Measurements from ENCODE around the gene TRPV2.
"Not testable (repeated sequence)": the region's sequence is repeated elsewhere in the genome, so short reads cannot be mapped to it uniquely, and the experiment has no call there.

Gene TRPV2

GRCh38 chr17:16437083-16437482 lies 21.7 kb downstream of the TRPV2 start:
- FAIRE-seq: no peak

- FAIRE-seq: no peak
Observed at GRCh38 chr17:16438173-16438556, 22.8 kb downstream of the TRPV2 start.

- peak; percentile 99 for FAIRE-seq
Observed at GRCh38 chr17:16438557-16439302, 23.4 kb downstream of the TRPV2 start.

GRCh38 chr17:16439303-16439791 lies 24.0 kb downstream of the TRPV2 start:
- FAIRE-seq: no peak

GRCh38 chr17:16439811-16440351 lies 24.5 kb downstream of the TRPV2 start:
- FAIRE-seq: no peak

GRCh38 chr17:16440354-16440753 lies 25.0 kb downstream of the TRPV2 start:
- FAIRE-seq: not testable (repeated sequence)

- FAIRE-seq: no peak
Observed at GRCh38 chr17:16440901-16441629, 25.7 kb downstream of the TRPV2 start.

- no peak for FAIRE-seq
Observed at GRCh38 chr17:16442141-16442540, 26.8 kb downstream of the TRPV2 start.

- FAIRE-seq: peak; percentile 34
Observed at GRCh38 chr17:16442594-16443510, 27.5 kb downstream of the TRPV2 start.

GRCh38 chr17:16443511-16444257 lies 28.3 kb downstream of the TRPV2 start:
- peak; percentile 68 for FAIRE-seq

GRCh38 chr17:16444258-16444886 lies 29.0 kb downstream of the TRPV2 start:
- FAIRE-seq: no peak

- peak; percentile 91 for FAIRE-seq
Observed at GRCh38 chr17:16446338-16446983, 31.1 kb downstream of the TRPV2 start.

- no peak for FAIRE-seq
Observed at GRCh38 chr17:16447676-16448075, 32.3 kb downstream of the TRPV2 start.

GRCh38 chr17:16448490-16448889 lies 33.1 kb downstream of the TRPV2 start:
- FAIRE-seq: peak; percentile 8

- peak; percentile 88 for FAIRE-seq
Observed at GRCh38 chr17:16449121-16449570, 33.8 kb downstream of the TRPV2 start.

- FAIRE-seq: no peak
Observed at GRCh38 chr17:16450028-16450427, 34.7 kb downstream of the TRPV2 start.

- not testable (repeated sequence) for FAIRE-seq
Observed at GRCh38 chr17:16452268-16452667, 36.9 kb downstream of the TRPV2 start.

- no peak for FAIRE-seq
Observed at GRCh38 chr17:16453493-16453851, 38.1 kb downstream of the TRPV2 start.

- FAIRE-seq: no peak
Observed at GRCh38 chr17:16455997-16456741, 40.8 kb downstream of the TRPV2 start.

- no peak for FAIRE-seq
Observed at GRCh38 chr17:16456742-16457316, 41.5 kb downstream of the TRPV2 start.
